HG03095 (cell line): ENCODE data around the gene NKX2-4.

Experiments used
- ATAC-seq: cut with Tn5 transposase; IDR thresholded peaks from one replicate; pipeline ENCODE4 v1.9.1; 2021; ENCODE audit warnings: moderate library complexity; ENCODE audit not compliant: unreplicated experiment

NKX2-4 gene

DNA sequence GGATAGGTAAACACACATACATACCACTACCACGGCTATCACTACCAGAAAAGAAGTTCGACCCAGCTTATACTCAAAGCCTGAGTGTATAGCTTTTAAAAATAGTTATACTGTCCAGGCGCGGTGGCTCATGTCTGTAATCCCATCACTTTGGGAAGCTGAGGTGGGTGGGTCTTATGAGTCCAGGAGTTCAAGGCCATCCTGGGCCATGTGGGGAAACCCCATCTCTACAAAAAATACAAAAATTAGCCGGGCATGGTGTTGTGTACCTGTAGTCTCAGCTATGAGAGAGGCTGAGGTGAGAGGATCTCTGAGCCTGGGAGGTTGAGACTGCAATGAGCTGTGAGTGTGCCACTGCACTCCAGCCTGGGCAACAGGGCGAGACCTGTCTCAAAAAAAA is 32.9 kb downstream of the NKX2-4 start:
- no peak for ATAC-seq

- ATAC-seq: no peak
Observed at GRCh38 chr20:21361266-21361665, 36.1 kb downstream of the NKX2-4 start.

DNA sequence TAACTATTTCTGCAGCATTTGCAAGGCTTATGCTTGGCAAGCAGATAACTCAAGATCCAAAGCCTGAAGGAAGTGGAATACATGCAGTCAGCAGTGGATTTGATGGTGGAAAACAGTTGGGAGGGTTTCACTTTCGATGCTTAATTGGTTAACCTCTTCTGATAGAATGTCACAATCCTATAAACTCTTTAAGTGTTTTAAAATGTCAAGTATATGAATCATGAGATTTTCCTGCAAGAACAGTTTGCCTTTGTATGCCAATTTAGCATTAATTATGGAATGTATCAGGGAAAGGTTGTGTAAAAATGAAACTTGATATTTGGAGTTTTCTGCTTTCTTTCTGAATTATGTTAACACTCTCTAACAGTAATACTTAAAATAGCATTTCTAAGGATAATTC is 36.6 kb downstream of the NKX2-4 start:
- no peak for ATAC-seq

- no peak for ATAC-seq
Observed at GRCh38 chr20:21358737-21359136, 38.6 kb downstream of the NKX2-4 start.

DNA sequence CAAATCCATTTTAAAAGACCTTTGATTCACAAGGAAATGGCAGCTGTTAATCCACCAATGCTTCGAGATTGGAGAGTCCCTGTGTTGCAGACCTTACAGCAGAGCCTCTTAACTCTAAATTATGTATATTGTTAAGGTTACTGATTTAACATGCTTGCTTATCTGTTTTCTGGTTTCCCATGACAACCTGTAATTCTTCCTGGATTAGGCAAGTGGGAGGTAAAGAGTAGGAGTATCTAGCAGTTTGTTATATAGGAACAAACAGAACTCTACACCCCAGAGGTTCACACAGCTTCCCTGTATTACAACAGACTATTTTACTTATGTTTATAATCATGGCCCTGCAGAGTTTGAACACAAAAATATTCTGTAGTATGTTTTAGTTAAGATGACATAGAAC is 39.5 kb downstream of the NKX2-4 start:
- no peak for ATAC-seq

DNA sequence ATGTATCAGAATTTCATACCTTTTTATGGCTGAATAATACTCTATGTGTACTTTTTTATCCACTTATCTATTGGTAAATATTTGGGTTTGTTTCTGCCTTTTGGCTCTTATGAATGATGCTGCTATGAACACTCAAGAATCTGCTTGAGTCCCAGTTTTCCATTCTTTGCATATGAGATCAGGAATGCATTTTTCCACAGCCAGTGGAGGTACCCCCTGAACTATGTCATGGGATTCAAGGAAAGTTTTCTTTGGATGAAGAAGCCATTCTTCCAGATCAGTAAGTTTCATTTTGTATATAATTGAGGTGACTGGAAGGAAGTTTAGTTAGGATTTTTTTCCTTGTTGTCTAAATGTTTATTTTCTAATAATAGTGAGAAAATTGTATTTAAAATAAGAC is 40.9 kb downstream of the NKX2-4 start:
- no peak for ATAC-seq

DNA sequence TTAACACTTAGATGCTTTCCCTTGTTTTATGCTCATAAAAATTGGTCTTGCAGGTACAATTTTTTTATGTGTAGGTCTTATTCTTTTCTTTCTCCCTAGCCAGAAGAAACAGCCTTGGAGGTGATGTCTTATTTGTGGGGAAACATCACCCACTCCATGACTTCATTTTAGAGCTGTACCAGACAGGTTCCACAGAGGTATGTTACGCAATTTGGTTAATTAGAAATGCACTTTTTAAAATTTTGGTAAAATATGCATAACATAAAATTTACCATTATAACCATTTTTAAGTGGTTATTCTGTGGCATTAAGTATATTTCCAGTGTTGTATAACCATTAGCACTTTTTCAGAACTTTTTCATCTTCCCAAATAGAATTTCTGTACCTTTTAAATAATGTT is 41.3 kb downstream of the NKX2-4 start:
- ATAC-seq: no peak

GRCh38 chr20:21353236-21353635 is 44.1 kb downstream of the NKX2-4 start:
- no peak for ATAC-seq

DNA sequence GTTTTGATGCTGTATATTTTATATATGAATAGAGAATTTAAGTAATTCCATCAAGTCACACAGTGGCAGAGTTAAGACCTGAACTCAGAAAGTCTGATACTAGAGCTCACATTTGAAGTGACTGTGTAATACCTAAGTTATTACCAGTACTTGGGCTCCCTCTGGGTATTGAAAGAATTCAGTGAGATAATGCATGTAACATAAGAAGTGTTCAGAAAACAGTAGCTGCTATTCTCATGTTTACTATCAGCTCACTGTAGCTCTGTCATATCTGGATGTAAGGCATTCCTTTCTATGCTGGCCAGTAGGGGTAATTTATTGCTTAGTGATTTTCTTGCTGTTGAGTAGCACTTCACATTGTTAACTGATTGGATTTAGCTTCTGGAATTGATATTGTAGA is 44.6 kb downstream of the NKX2-4 start:
- no peak for ATAC-seq
